GM19468 (cell line): ENCODE results near the gene ASCL1.
A peak's percentile ranks its signal among the peaks of the same experiment; 100 is the strongest.

Experiments
- ATAC-seq: cut with Tn5 transposase; IDR thresholded peaks from one replicate; pipeline ENCODE4 v1.9.1; 2021; ENCODE audit warnings: mild to moderate bottlenecking, moderate library complexity, moderate number of reproducible peaks; ENCODE audit not compliant: unreplicated experiment; ENCODE audit errors: extremely low read depth

The ASCL1 gene

GRCh38 chr12:102950950-102951619 lies 6.4 kb upstream of the ASCL1 start:
- no peak for ATAC-seq

DNA sequence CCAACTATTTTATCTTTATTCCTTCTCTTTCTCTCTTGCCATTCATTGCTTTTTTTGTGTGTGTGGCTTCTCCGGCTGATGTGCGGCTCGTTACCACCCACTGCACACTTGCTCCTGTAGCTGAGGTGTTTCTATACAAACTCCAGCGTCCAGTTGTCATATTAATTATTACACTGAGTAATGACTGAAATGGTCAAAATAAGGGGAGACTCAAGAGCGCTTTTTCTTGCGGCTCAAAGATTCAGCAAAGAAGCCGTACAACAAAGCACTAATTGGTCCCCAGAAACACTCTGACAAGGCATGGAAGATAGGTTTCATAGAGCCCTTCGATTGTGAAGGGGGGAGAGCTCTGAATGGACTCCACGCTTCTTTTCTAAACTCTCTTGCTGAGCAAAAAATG lies 5.6 kb upstream of the ASCL1 start:
- no peak for ATAC-seq

GRCh38 chr12:102953221-102953620 lies 4.3 kb upstream of the ASCL1 start:
- no peak for ATAC-seq

- ATAC-seq, result no peak
Observed at GRCh38 chr12:102954134-102954533, 3.3 kb upstream of the ASCL1 start.

DNA sequence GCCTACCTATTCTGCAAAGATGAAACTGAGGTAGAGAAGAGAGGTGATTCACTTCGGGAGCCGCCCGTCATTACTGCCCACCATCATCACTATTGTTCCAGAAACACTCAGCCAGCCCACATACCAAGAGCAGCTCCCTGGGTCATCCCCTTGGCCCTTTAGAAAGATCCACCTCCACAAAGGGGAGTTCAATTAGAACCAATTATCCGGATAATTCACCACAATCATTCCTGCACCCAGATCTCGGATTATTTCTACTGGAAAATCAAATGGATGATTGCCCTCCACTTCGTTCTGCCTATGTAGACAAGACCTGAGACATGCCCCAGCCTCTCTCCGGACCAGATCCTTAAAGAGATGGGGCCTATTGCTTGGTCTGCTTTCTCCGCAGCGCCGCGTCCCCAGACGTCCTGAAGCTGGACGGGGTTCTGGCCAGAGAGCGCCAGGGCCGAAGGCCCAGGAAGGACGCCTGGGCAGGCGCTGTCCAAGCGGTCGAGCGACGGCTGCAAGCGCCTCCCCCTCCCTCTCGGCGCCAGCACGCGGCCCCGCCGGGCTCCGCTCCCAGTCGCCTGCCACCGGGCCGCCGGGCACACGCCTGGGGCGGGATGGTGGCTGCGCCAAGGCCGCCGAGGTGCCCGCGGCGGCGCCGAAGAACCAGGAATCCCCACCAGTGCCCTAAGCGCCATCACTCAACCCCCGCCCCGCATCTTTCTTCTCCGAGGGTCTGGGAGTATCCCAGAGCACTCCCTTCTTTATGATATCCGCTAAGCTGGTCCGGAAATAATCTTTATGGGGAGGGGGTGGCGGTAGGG lies 1.3 kb upstream of the ASCL1 start:
- no peak for ATAC-seq

- ATAC-seq, result no peak
Observed at GRCh38 chr12:102956738-102957327, 641 bp upstream of the ASCL1 start.

GRCh38 chr12:102958073-102958829 lies 777 bp downstream of the ASCL1 start:
- peak; percentile 45 for ATAC-seq

- no peak for ATAC-seq
Observed at GRCh38 chr12:102958830-102959176, 1.3 kb downstream of the ASCL1 start.

DNA sequence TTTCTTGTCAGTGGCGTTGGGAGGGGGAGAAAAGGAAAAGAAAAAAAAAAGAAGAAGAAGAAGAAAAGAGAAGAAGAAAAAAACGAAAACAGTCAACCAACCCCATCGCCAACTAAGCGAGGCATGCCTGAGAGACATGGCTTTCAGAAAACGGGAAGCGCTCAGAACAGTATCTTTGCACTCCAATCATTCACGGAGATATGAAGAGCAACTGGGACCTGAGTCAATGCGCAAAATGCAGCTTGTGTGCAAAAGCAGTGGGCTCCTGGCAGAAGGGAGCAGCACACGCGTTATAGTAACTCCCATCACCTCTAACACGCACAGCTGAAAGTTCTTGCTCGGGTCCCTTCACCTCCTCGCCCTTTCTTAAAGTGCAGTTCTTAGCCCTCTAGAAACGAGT lies 1.9 kb downstream of the ASCL1 start:
- ATAC-seq, result no peak

GRCh38 chr12:102960766-102961465 lies 3.4 kb downstream of the ASCL1 start:
- ATAC-seq, result no peak

DNA sequence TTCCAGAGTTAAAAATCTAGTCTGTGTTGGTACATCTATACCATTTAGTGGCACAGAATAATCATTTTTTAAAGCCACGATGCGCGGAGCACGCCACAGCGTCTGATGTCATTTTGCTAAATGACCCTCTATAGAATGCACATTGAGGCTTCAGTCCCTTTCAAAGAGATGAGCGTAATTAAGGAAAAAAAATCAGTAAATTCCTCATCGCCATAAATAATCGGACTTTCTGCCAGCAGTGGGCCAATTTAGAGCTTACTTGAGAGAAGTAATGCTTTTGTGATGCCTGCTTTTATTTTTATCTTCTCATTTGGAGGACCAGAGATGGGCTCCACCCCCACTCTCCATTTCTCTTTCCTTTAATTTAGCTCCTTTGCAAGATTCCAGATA lies 4.0 kb downstream of the ASCL1 start:
- no peak for ATAC-seq

DNA sequence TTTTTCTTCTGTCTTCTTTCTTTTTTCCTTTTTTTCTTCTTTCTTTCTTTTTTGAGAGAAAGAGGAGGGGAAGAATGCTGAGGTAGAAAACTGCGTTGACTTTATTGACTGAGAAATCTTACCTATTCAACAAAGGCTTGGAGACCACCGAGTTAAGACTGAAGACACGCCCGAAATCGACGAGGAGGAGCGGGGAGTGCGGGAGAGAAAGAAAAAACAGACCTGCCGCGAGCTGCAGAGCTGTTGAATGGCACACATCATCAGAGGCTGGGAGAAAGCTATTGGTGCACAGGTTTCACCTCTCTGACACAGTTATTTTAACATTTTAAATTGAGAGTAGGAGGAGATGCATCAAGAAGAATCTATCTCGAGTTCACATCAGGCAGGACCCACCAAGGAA lies 5.1 kb downstream of the ASCL1 start:
- ATAC-seq, result no peak

GRCh38 chr12:102962986-102963385 lies 5.5 kb downstream of the ASCL1 start:
- no peak for ATAC-seq

DNA sequence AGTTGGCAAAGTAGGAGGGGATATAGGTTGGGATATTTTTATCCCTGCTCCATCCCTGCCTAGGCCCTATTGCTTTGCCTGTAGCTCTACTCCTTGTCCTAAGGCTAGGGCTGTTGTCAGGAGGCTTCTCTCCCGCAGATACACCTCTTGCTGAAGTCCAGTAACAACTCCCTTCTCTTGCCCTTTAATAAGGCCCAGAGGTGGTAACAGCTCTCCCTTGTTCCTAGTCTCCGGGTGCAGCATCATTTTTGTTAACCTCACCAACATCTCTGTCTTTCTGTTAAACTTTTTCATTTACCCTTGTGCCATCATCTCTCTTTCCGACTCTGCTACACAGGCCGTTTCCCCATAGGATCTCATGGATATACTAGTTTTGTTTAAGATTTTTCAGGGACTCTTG lies 6.3 kb downstream of the ASCL1 start:
- no peak for ATAC-seq

GRCh38 chr12:102964872-102965271 lies 7.4 kb downstream of the ASCL1 start:
- no peak for ATAC-seq

DNA sequence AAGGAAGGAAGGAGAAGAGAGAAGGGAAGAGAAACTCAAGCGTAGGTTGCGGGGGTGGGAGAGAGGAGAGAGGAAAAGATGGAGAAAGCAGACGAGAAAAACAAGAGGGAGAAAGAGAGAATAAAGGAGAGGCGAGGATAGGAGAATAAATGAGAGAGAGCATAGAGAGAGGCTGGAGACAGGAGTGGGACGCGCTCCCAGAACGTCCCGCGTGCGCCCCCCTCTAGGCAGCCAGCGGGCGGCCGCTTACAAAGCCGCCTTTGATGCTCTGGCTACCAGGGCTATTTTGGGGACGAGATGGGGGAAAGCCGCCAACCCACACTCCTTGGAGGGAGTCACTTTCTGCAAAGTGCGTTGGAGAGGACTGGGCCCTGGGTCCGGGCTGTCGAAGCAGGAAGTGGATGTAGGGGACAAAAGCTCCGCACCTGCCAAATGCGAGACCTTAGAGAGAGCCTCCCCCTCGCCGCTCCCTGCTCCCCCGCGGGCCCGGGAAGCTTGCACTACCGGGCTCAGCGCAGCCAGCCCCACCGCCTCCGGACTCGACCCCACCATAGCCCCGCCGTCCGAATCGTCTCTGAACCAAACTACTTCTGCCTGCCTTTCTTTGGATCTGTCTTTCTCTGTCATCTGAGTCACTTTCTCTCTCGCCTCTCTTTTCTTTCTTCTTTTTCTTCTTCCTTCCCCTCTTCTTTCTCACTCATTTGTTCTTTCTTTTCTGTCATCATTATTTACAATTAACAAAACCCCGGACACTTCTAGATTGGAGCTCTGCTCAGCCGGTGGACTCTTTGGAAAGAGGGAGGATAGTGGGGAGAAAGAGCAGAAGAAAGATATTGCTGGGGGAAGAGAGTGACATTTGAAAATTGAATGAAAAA lies 8.0 kb downstream of the ASCL1 start:
- ATAC-seq, result no peak

DNA sequence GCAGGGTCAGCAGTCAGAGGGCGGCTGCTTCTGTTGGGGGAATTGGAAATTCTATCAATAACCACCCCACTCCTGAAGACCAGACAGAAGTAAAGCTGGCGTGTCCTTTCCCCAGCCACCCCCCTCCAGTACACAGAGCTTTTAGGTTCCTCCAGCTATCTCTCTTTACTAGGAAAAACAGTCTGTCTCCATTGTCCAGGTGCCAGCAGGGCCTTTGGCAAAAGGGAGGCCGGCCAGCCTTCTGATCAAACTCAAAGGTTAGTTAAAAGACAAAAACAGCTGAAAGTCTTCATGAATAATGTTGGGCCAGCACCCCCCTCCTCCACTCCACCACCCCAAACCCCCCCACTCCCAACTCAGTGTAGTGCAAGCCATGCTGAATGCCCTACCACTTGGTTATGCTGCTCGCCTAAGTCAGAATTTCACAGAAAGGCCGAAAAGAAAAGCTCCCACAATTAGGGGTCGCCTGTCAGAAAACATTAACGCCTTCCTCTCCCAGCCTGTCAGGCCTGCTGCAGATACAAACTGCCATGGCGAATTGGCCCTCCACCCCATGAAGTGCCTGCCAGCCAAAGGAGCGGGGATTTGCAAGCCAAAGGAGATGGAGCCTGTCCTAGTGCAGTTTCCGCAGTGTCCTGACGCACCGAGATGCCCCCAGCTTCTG lies 8.9 kb downstream of the ASCL1 start:
- no peak for ATAC-seq

- ATAC-seq, result no peak
Observed at GRCh38 chr12:102970780-102971179, 13.3 kb downstream of the ASCL1 start.

DNA sequence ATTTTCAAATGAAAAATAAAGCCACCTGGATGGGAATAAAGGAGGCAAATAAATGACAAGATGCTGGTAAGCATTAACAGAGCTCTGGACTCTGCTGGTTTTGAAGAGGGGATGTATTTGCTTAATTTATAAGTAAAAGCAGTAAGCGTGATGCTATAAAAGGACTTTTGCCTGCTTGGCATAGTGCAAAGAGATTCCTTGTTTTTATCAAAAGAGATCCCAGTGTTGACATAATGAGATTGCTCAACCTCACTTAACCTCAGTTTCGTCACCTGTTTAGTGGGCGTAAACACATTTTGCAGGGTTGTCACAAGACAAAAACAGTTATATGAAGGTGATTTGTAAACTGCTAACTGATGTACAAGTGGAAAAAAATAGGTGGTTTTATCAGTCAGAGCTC lies 13.8 kb downstream of the ASCL1 start:
- no peak for ATAC-seq
